HEK293 (cell line): Measurements from ENCODE around the gene AMD1.

ENCODE experiments used
- AEBP2 ChIP-seq: fragments of 450-650 bp; formaldehyde crosslinking; IDR thresholded peaks from 2 replicates; pipeline ENCODE4 v1.5.1; 2016; ENCODE audit warnings: missing biosample characterization, missing genetic modification characterization, borderline replicate concordance
- ATF2 ChIP-seq: fragments of 450-650 bp; formaldehyde crosslinking; IDR thresholded peaks from 2 replicates; pipeline ENCODE4 v1.5.1; 2016; ENCODE audit warnings: missing biosample characterization, missing genetic modification characterization, low read depth
- GFI1B ChIP-seq: fragments of 450-650 bp; formaldehyde crosslinking; IDR thresholded peaks from 2 replicates; pipeline ENCODE4 v1.5.1; 2016; ENCODE audit warnings: missing biosample characterization, missing genetic modification characterization
- GLI2 ChIP-seq: fragments of 450-650 bp; formaldehyde crosslinking; IDR thresholded peaks from 2 replicates; pipeline ENCODE4; 2017; ENCODE audit warnings: missing biosample characterization, missing genetic modification characterization, low read depth, borderline replicate concordance
- IKZF3 ChIP-seq: fragments of 450-650 bp; IDR thresholded peaks from 2 replicates; pipeline ENCODE4 v1.5.0; 2018; ENCODE audit warnings: missing biosample characterization, mild to moderate bottlenecking, missing genetic modification characterization, moderate library complexity
- KLF17 ChIP-seq: fragments of 450-650 bp; formaldehyde crosslinking; IDR thresholded peaks from 2 replicates; pipeline ENCODE4 v1.5.1; 2016; ENCODE audit warnings: missing biosample characterization, missing genetic modification characterization
- MZF1 ChIP-seq: fragments of 450-650 bp; formaldehyde crosslinking; IDR thresholded peaks from 2 replicates; pipeline ENCODE4 v1.5.1; 2017; ENCODE audit warnings: missing biosample characterization, missing genetic modification characterization, borderline replicate concordance
- OSR2 ChIP-seq: fragments of 450-650 bp; formaldehyde crosslinking; IDR thresholded peaks from 2 replicates; pipeline ENCODE4 v1.5.1; 2016; ENCODE audit warnings: missing biosample characterization, missing genetic modification characterization
- PATZ1 ChIP-seq: fragments of 450-650 bp; formaldehyde crosslinking; IDR thresholded peaks from 2 replicates; pipeline ENCODE4 v1.5.1; 2016; ENCODE audit warnings: missing biosample characterization, missing genetic modification characterization
- PRDM1 ChIP-seq: fragments of 450-650 bp; formaldehyde crosslinking; IDR thresholded peaks from 2 replicates; pipeline ENCODE4; 2016; ENCODE audit warnings: missing biosample characterization, missing genetic modification characterization
- ZBTB1 ChIP-seq: fragments of 450-650 bp; formaldehyde crosslinking; IDR thresholded peaks from 2 replicates; pipeline ENCODE4 v1.5.1; 2016; ENCODE audit warnings: missing biosample characterization, missing genetic modification characterization
- ZBTB26 ChIP-seq: fragments of 450-650 bp; formaldehyde crosslinking; optimal IDR thresholded peaks from 2 replicates; pipeline ENCODE3; 2016; ENCODE audit warnings: missing biosample characterization, mild to moderate bottlenecking, missing genetic modification characterization
- ZFP41 ChIP-seq: fragments of 450-650 bp; formaldehyde crosslinking; IDR thresholded peaks from 2 replicates; pipeline ENCODE4 v1.5.1; 2016; ENCODE audit warnings: missing biosample characterization, missing genetic modification characterization, borderline replicate concordance
- ZNF10 ChIP-seq: fragments of 450-650 bp; formaldehyde crosslinking; IDR thresholded peaks from 2 replicates; pipeline ENCODE4 v1.5.1; 2017; ENCODE audit warnings: missing biosample characterization, missing genetic modification characterization
- ZNF16 ChIP-seq: fragments of 450-650 bp; formaldehyde crosslinking; IDR thresholded peaks from 2 replicates; pipeline ENCODE4 v1.5.1; 2016; ENCODE audit warnings: low read depth, missing biosample characterization, missing genetic modification characterization
- ZNF24 ChIP-seq: fragments of 450-650 bp; formaldehyde crosslinking; IDR thresholded peaks from 2 replicates; pipeline ENCODE4 v1.5.1; 2016; ENCODE audit warnings: missing biosample characterization, missing genetic modification characterization
- ZNF248 ChIP-seq: fragments of 450-650 bp; formaldehyde crosslinking; IDR thresholded peaks from 2 replicates; pipeline ENCODE4 v1.5.1; 2017; ENCODE audit warnings: missing biosample characterization, missing genetic modification characterization
- ZNF335 ChIP-seq: fragments of 450-650 bp; formaldehyde crosslinking; conservative IDR thresholded peaks from 2 replicates; pipeline ENCODE4 v1.5.1; 2016; ENCODE audit warnings: missing biosample characterization, missing genetic modification characterization
- ZNF350 ChIP-seq: fragments of 450-650 bp; formaldehyde crosslinking; IDR thresholded peaks from 2 replicates; pipeline ENCODE4 v1.5.0; 2017; ENCODE audit warnings: missing biosample characterization, mild to moderate bottlenecking, missing genetic modification characterization
- ZNF629 ChIP-seq: fragments of 450-650 bp; formaldehyde crosslinking; IDR thresholded peaks from 2 replicates; pipeline ENCODE4 v1.5.1; 2017; ENCODE audit warnings: missing biosample characterization, missing genetic modification characterization
- ZNF654 ChIP-seq: fragments of 450-650 bp; formaldehyde crosslinking; IDR thresholded peaks from 2 replicates; pipeline ENCODE4 v1.5.1; 2016; ENCODE audit warnings: low read depth, missing biosample characterization, missing genetic modification characterization
- ZNF664 ChIP-seq: fragments of 450-650 bp; formaldehyde crosslinking; IDR thresholded peaks from 2 replicates; pipeline ENCODE4 v1.5.1; 2016; ENCODE audit warnings: missing biosample characterization, missing genetic modification characterization
- ZNF677 ChIP-seq: fragments of 450-650 bp; IDR thresholded peaks from 2 replicates; pipeline ENCODE4 v1.5.0; 2018; ENCODE audit warnings: missing biosample characterization, mild to moderate bottlenecking, missing genetic modification characterization, moderate library complexity
- ZNF76 ChIP-seq: fragments of 450-650 bp; formaldehyde crosslinking; IDR thresholded peaks from 2 replicates; pipeline ENCODE4; 2016; ENCODE audit warnings: low read depth, missing biosample characterization, missing genetic modification characterization, borderline replicate concordance
- ZNF768 ChIP-seq: fragments of 450-650 bp; formaldehyde crosslinking; IDR thresholded peaks from 2 replicates; pipeline ENCODE4 v1.5.1; 2018; ENCODE audit warnings: missing biosample characterization, mild to moderate bottlenecking, missing genetic modification characterization
- ZNF830 ChIP-seq: fragments of 450-650 bp; IDR thresholded peaks from 2 replicates; pipeline ENCODE4 v1.5.0; 2018; ENCODE audit warnings: missing biosample characterization, missing genetic modification characterization, low read depth, mild to moderate bottlenecking, moderate library complexity
- TF ChIP-seq, protein P1 (sequence below): fragments of 450-650 bp; formaldehyde crosslinking; IDR thresholded peaks from 2 replicates; pipeline ENCODE4 v1.5.1; 2016; ENCODE audit warnings: missing biosample characterization, missing genetic modification characterization
- TF ChIP-seq, protein P2 (sequence below): fragments of 450-650 bp; formaldehyde crosslinking; IDR thresholded peaks from 2 replicates; pipeline ENCODE4 v1.5.1; 2017; ENCODE audit warnings: missing biosample characterization, missing genetic modification characterization

The AMD1 gene

DNA sequence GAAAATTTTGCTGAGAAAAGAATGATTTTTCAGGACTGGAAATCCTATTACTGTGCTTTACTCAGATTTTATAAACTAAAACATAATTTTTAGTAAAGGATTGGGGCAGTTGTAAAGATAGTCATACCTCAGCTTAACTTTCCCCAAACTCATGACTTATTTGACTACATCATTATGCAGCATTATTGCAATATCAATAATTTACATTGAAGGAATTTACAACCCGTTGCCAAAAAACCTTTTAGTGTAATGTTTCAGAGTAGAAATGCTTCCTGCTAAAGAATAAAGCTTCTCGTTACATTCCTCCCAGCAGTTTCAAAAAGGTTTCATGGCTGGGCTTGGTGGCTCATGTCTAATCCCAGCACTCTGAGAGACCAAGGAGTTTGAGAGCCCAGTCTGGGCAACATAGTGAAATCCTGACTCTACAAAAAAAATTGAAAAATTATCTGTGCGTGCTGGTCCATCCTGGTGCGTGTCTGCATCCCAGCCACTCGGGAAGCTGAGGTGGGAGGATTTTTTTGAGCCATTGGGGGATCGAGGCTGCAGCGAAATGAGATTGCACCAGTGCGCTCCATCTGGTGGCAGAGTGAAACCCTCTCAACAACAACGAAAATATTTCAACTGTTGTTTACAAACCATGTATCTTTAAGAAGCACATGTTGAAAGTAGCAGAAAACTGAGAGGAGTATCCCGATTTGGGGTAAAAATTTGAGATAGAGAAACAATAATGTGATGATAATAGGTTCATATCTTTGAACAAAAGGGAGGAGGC, 4.4 kb downstream of the AMD1 start (continued):
- TF ChIP-seq ZBTB26 (no peak), ZNF350 (tag by site-specific recombination) (no peak), ZNF335 (tag by site-specific recombination) (no peak), PATZ1 (tag by site-specific recombination) (no peak), ZFP41 (tag by site-specific recombination) (no peak), GLI2 (no peak), ZNF677 (no peak), ZNF76 (tag by site-specific recombination) (no peak), AEBP2 (tag by site-specific recombination) (no peak), ZBTB1 (tag by site-specific recombination) (no peak), OSR2 (no peak), PRDM1 (peak; percentile 59), IKZF3 (tag by site-specific recombination) (peak; percentile 64), ZNF830 (no peak), KLF17 (tag by site-specific recombination) (no peak), ATF2 (tag by site-specific recombination) (no peak), ZNF24 (no peak), ZNF10 (no peak), ZNF664 (tag by site-specific recombination) (no peak), ZNF654 (tag by site-specific recombination) (0 out of 2 replicates have a peak, but pooled peaks have one; percentile 12), MZF1 (tag by site-specific recombination) (peak; percentile 95), ZNF16 (tag by site-specific recombination) (no peak), ZNF248 (no peak), ZNF629 (tag by site-specific recombination) (peak; percentile 30; the same call in 1 of the 2 replicates), GFI1B (no peak), ZNF768 (no peak)
- TF ChIP-seq, protein P1, sequence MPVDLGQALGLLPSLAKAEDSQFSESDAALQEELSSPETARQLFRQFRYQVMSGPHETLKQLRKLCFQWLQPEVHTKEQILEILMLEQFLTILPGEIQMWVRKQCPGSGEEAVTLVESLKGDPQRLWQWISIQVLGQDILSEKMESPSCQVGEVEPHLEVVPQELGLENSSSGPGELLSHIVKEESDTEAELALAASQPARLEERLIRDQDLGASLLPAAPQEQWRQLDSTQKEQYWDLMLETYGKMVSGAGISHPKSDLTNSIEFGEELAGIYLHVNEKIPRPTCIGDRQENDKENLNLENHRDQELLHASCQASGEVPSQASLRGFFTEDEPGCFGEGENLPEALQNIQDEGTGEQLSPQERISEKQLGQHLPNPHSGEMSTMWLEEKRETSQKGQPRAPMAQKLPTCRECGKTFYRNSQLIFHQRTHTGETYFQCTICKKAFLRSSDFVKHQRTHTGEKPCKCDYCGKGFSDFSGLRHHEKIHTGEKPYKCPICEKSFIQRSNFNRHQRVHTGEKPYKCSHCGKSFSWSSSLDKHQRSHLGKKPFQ, result no peak
- TF ChIP-seq, protein P2, sequence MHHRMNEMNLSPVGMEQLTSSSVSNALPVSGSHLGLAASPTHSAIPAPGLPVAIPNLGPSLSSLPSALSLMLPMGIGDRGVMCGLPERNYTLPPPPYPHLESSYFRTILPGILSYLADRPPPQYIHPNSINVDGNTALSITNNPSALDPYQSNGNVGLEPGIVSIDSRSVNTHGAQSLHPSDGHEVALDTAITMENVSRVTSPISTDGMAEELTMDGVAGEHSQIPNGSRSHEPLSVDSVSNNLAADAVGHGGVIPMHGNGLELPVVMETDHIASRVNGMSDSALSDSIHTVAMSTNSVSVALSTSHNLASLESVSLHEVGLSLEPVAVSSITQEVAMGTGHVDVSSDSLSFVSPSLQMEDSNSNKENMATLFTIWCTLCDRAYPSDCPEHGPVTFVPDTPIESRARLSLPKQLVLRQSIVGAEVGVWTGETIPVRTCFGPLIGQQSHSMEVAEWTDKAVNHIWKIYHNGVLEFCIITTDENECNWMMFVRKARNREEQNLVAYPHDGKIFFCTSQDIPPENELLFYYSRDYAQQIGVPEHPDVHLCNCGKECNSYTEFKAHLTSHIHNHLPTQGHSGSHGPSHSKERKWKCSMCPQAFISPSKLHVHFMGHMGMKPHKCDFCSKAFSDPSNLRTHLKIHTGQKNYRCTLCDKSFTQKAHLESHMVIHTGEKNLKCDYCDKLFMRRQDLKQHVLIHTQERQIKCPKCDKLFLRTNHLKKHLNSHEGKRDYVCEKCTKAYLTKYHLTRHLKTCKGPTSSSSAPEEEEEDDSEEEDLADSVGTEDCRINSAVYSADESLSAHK, result peak; percentile 62; the same call in 1 of the 2 replicates
